IMR-90 (cell line): Measurements from ENCODE around the gene SLIT3. TPM values are rescaled to one million over a fixed set of nuclear protein-coding genes. Genes with fewer than 3 reads are reported as not detected.

Experiments
- ATAC-seq: fragments of 200-7000 bp; cut with Tn5 transposase; 2 replicates; pipeline ENCODE4 v1.9.1; 2020; ENCODE audit warnings: low read depth, mild to moderate bottlenecking, moderate library complexity
- BruUV-seq: library from RNA; stranded (reverse); fragments of 400-500 nt; replicated peaks from 2 replicates; lab custom pipeline; 2021; lab: Mats Ljungman, UMichigan
- CTCF ChIA-PET: fragments of 300-600 bp; formaldehyde crosslinking; extraction: SDS; loops from one replicate; lab custom pipeline; 2021; ENCODE audit warnings: antibody characterized with exemption; lab: Yijun Ruan, JAX
- POLR2A ChIA-PET: fragments of 300-600 bp; sonication (Branson Sonifier 250); formaldehyde crosslinking; loops from one replicate; lab custom pipeline; 2022; ENCODE audit warnings: antibody characterized with exemption; ENCODE audit not compliant: unreplicated experiment; lab: Charles Lee
- DNase-seq: peaks from one replicate; pipeline ENCODE4 v3.0.0; 2013
- H2AFZ ChIP-seq: replicated peaks from 2 replicates; pipeline ENCODE3; 2013; ENCODE audit warnings: low read length, mild to moderate bottlenecking; ENCODE audit not compliant: poor library complexity
- H2AK5ac ChIP-seq: 2 replicates; pipeline ENCODE4 v1.6.1; 2013; ENCODE audit warnings: low read depth, low read length, inconsistent platforms
- H2AK9ac ChIP-seq: replicated peaks from 2 replicates; pipeline ENCODE3; 2013; ENCODE audit warnings: mild to moderate bottlenecking, low read depth, low read length, moderate library complexity; ENCODE audit not compliant: poor library complexity
- H2BK120ac ChIP-seq: 2 replicates; pipeline ENCODE4 v1.6.1; 2013; ENCODE audit warnings: low read depth, low read length, inconsistent platforms
- H2BK15ac ChIP-seq: 3 replicates; pipeline ENCODE4 v1.6.1; 2013; ENCODE audit warnings: low read depth, low read length, inconsistent platforms
- H2BK20ac ChIP-seq: 2 replicates; pipeline ENCODE4 v1.6.1; 2013; ENCODE audit warnings: low read depth, mild to moderate bottlenecking, inconsistent platforms, low read length, moderate library complexity
- H2BK5ac ChIP-seq: 2 replicates; pipeline ENCODE4 v1.6.1; 2013; ENCODE audit warnings: mild to moderate bottlenecking, low read depth, low read length, inconsistent platforms; ENCODE audit not compliant: poor library complexity, severe bottlenecking
- H3K14ac ChIP-seq: replicated peaks from 2 replicates; pipeline ENCODE4 v1.6.1; 2013; ENCODE audit warnings: low read depth, low read length, inconsistent platforms
- H3K18ac ChIP-seq: 2 replicates; pipeline ENCODE4 v1.6.1; 2013; ENCODE audit warnings: low read depth, low read length, control low read depth
- H3K23ac ChIP-seq: 2 replicates; pipeline ENCODE4 v1.6.1; 2013; ENCODE audit warnings: low read depth, low read length, inconsistent platforms
- H3K27ac ChIP-seq: 2 replicates; pipeline ENCODE4 v1.5.1; 2013; ENCODE audit warnings: mild to moderate bottlenecking, control low read depth, low read length; ENCODE audit not compliant: insufficient read depth
- H3K27me3 ChIP-seq: 2 replicates; pipeline ENCODE4 v1.6.1; 2013; ENCODE audit warnings: low read length; ENCODE audit not compliant: control insufficient read depth, insufficient read depth
- H3K36me3 ChIP-seq: 2 replicates; pipeline ENCODE4 v1.6.1; 2013; ENCODE audit warnings: low read length, mixed read lengths; ENCODE audit not compliant: control insufficient read depth, insufficient read depth
- H3K4ac ChIP-seq: 2 replicates; pipeline ENCODE4 v1.6.1; 2013; ENCODE audit warnings: low read depth, low read length, inconsistent platforms
- H3K4me1 ChIP-seq: 2 replicates; pipeline ENCODE4 v1.6.1; 2013; ENCODE audit warnings: low read length, mixed read lengths; ENCODE audit not compliant: control insufficient read depth, insufficient read depth
- H3K4me2 ChIP-seq: 2 replicates; pipeline ENCODE4 v1.6.1; 2013; ENCODE audit warnings: low read depth, mild to moderate bottlenecking, control low read depth, low read length, moderate library complexity
- H3K4me3 ChIP-seq: 2 replicates; pipeline ENCODE4 v1.5.1; 2013; ENCODE audit warnings: low read depth, mild to moderate bottlenecking, control low read depth, low read length, moderate library complexity; ENCODE audit not compliant: insufficient read depth
- H3K56ac ChIP-seq: 2 replicates; pipeline ENCODE4 v1.6.1; 2013; ENCODE audit warnings: low read length, inconsistent platforms; ENCODE audit not compliant: insufficient read depth; ENCODE audit errors: extremely low read depth
- H3K79me1 ChIP-seq, 2 experiments: 2 replicates each; pipeline ENCODE4 v1.6.1; 2013; ENCODE audit warnings: low read length in 2 of 2, inconsistent platforms in 1 of 2, low read depth in 1 of 2
- H3K9ac ChIP-seq: 2 replicates; pipeline ENCODE4 v1.6.1; 2013; ENCODE audit warnings: low read depth, low read length, control low read depth
- H3K9me1 ChIP-seq: 2 replicates; pipeline ENCODE4 v1.6.1; 2013; ENCODE audit warnings: low read length, inconsistent platforms; ENCODE audit not compliant: insufficient read depth
- H3K9me3 ChIP-seq: 2 replicates; pipeline ENCODE4 v1.6.1; 2013; ENCODE audit warnings: low read length; ENCODE audit not compliant: control insufficient read depth, insufficient read depth
- H4K20me1 ChIP-seq: 2 replicates; pipeline ENCODE4 v1.6.1; 2013; ENCODE audit warnings: low read length, inconsistent platforms; ENCODE audit not compliant: insufficient read depth
- H4K5ac ChIP-seq: 2 replicates; pipeline ENCODE4 v1.6.1; 2013; ENCODE audit warnings: mild to moderate bottlenecking, low read depth, low read length, control low read depth
- H4K8ac ChIP-seq, 2 experiments: 2 replicates each; pipeline ENCODE4 v1.6.1; 2013; ENCODE audit warnings: low read depth in 2 of 2, low read length in 2 of 2, control low read depth in 1 of 2, inconsistent platforms in 1 of 2
- H4K91ac ChIP-seq: 2 replicates; pipeline ENCODE4 v1.6.1; 2013; ENCODE audit warnings: low read depth, low read length, inconsistent platforms; ENCODE audit not compliant: insufficient read depth
- BHLHE40 ChIP-seq: fragments of 150-350 bp; IDR thresholded peaks from 2 replicates; pipeline ENCODE4 v1.6.1; 2016; ENCODE audit warnings: mild to moderate bottlenecking, low read depth, low read length
- CEBPB ChIP-seq: IDR thresholded peaks from 2 replicates; pipeline ENCODE4 v1.6.1; 2012; ENCODE audit warnings: low read depth, low read length, improper control_type of control experiment
- CTCF ChIP-seq: conservative IDR thresholded peaks from 2 replicates; pipeline ENCODE4 v1.5.1; 2012; ENCODE audit warnings: mild to moderate bottlenecking, low read depth, low read length, improper control_type of control experiment
- ELK1 ChIP-seq: fragments of 150-350 bp; IDR thresholded peaks from 2 replicates; pipeline ENCODE4 v1.6.1; 2016; ENCODE audit warnings: low read depth, mild to moderate bottlenecking, low read length, moderate library complexity, borderline replicate concordance
- FOS ChIP-seq: fragments of 150-350 bp; IDR thresholded peaks from 2 replicates; pipeline ENCODE4 v1.6.1; 2016; ENCODE audit warnings: low read depth, low read length
- MXI1 ChIP-seq: IDR thresholded peaks from 2 replicates; pipeline ENCODE4 v1.6.1; 2012; ENCODE audit warnings: low read depth, mild to moderate bottlenecking, low read length, moderate library complexity, borderline replicate concordance
- NFE2L2 ChIP-seq: fragments of 150-350 bp; IDR thresholded peaks from 2 replicates; pipeline ENCODE4 v1.6.1; 2016; ENCODE audit warnings: low read depth, mild to moderate bottlenecking, low read length
- POLR2A ChIP-seq: IDR thresholded peaks from 2 replicates; pipeline ENCODE4 v1.6.1; 2012; ENCODE audit warnings: mild to moderate bottlenecking, low read depth, low read length
- RAD21 ChIP-seq: IDR thresholded peaks from 2 replicates; pipeline ENCODE4 v1.6.1; 2012; ENCODE audit warnings: low read length, improper control_type of control experiment
- RFX5 ChIP-seq: IDR thresholded peaks from 2 replicates; pipeline ENCODE4 v1.8.0; 2012; ENCODE audit warnings: low read depth, mild to moderate bottlenecking, low read length, moderate library complexity
- SMC3 ChIP-seq: fragments of 150-350 bp; IDR thresholded peaks from 2 replicates; pipeline ENCODE4 v1.6.1; 2016; ENCODE audit warnings: low read depth, mild to moderate bottlenecking, antibody characterized with exemption, low read length, moderate library complexity
- USF2 ChIP-seq: fragments of 150-350 bp; IDR thresholded peaks from 2 replicates; pipeline ENCODE4 v1.6.1; 2017; ENCODE audit warnings: mild to moderate bottlenecking, antibody characterized with exemption, low read length, low read depth
- WGBS, 2 experiments: methylation state at CpG; one replicate each; pipeline versions ENCODE4 v1.1.5 to v1.1.7; 2013; ENCODE audit warnings: missing lambda C conversion rate in 2 of 2; ENCODE audit not compliant: insufficient read length in 1 of 2; ENCODE audit errors: extremely low coverage in 2 of 2; 5-methylcytosine and 5-hydroxymethylcytosine counted together
- dilution Hi-C: fragments of 300-500 bp; cut with HindIII; formaldehyde crosslinking; loops from one replicate; pipeline ENCODE4 v1.14.3; 2018; ENCODE audit warnings: low sequenced_read_pairs; ENCODE audit not compliant: unreplicated experiment
- in situ Hi-C: fragments of 300-500 bp; cut with MboI; formaldehyde crosslinking; loops from 3 replicates; pipeline ENCODE4 v1.14.3; 2019; ENCODE audit warnings: low sequenced_read_pairs, inconsistent platforms, mixed read lengths
- intact Hi-C: fragments of 100-400 bp; cut with micrococcal nuclease; formaldehyde crosslinking; loops from 2 replicates; pipeline ENCODE4 v1.10.0; 2022
- polyA plus RNA-seq, 3 experiments: library from polyadenylated mRNA; depleted of rRNA; stranded (reverse); fragments of >200 nt; gene quantifications; 2 replicates each; pipeline ENCODE4 v1.2.3, GENCODE V29; 2012; ENCODE audit warnings: low replicate concordance in 1 of 3
- total RNA-seq: library from RNA; depleted of rRNA; stranded (reverse); fragments of >200 nt; gene quantifications from 2 replicates; pipeline ENCODE4 v1.2.3, GENCODE V29; 2012

Gene SLIT3
- total and polyA plus RNA-seq, 2 of the 4 experiments (the other 2 are of a cell fraction): 0.18 to 0.50 TPM

GRCh38 chr5:168893283-168893682 lies 407.7 kb downstream of the SLIT3 start:
- no peak overlapping the region for H4K5ac ChIP-seq
- H3K36me3 ChIP-seq: no peaks in the 10 kb centered on the region
- no peak overlapping the region for H2AFZ ChIP-seq
- H3K9me1 ChIP-seq: no peaks in the 10 kb centered on the region
- no TSS peak for BruUV-seq
- H3K79me1 ChIP-seq: no peaks in the 10 kb centered on the region
- H2BK120ac ChIP-seq: no peak overlapping the region
- intact Hi-C loops (no loop called here), dilution Hi-C loops (no loop called here), in situ Hi-C loops (no loop called here)
- TF ChIP-seq POLR2A (no peak), ELK1 (no peak), FOS (no peak), SMC3 (no peak), CTCF (no peak), MXI1 (no peak), RAD21 (no peak), RFX5 (no peak), CEBPB (no peak), NFE2L2 (no peak), USF2 (no peak), BHLHE40 (no peak)
- H2AK9ac ChIP-seq: no peak overlapping the region
- no peak overlapping the region for H3K9ac ChIP-seq
- H3K27ac ChIP-seq: no peak overlapping the region
- H2AK5ac ChIP-seq: no peak overlapping the region
- H3K4ac ChIP-seq: no peak overlapping the region
- POLR2A ChIA-PET: no interaction called here
- H2BK15ac ChIP-seq: no peak overlapping the region
- WGBS, 2 experiments: no CpG with 5 or more reads among the region's 4 CpGs
- no peak overlapping the region for H4K91ac ChIP-seq
- no peak overlapping the region for H3K4me2 ChIP-seq
- H2BK5ac ChIP-seq: no peak overlapping the region
- H3K27me3 ChIP-seq: no peaks in the 10 kb centered on the region
- H3K9me3 ChIP-seq: no peaks in the 10 kb centered on the region
- no peak for ATAC-seq
- H3K23ac ChIP-seq: no peak overlapping the region
- H3K4me1 ChIP-seq: no peaks in the 10 kb centered on the region
- H3K4me3 ChIP-seq: no peak overlapping the region
- DNase-seq: no peak
- no peak overlapping the region for H3K14ac ChIP-seq
- H2BK20ac ChIP-seq: no peak overlapping the region
- H3K56ac ChIP-seq: no peak overlapping the region
- no peak overlapping the region for H3K18ac ChIP-seq
- CTCF ChIA-PET: interaction anchor here (0.9 kb wide), 1 partner anchor 94 kb away, joined by 3 read pairs; no protein-coding TSS in a partner anchor
- no peak overlapping the region for H4K8ac ChIP-seq
- no peaks in the 10 kb centered on the region for H4K20me1 ChIP-seq
